ENCODE data around the gene SCRN2. TPM values are rescaled to one million over a fixed set of nuclear protein-coding genes. Genes with fewer than 3 reads are reported as not detected.

SCRN2 gene
- total RNA-seq, 1 donor from 2014 or later = 126 TPM

GRCh38 chr17:47872651-47873161 is 31.6 kb upstream of the SCRN2 start:
- no peaks in the 10 kb centered on the region for H3K36me3 ChIP-seq
- intact Hi-C loops (cut with DNase I) = no loop called here
- H3K4me3 ChIP-seq = no peak overlapping the region
- TF ChIP-seq CTCF (IDR thresholded peaks at IDR 0.05) = no peak
- H3K4me1 ChIP-seq = peaks cover 0 to 6% of the 10 kb centered on the region in 2 donors
- H3K27me3 ChIP-seq = peaks cover 8% of the 10 kb centered on the region
- no peak overlapping the region for H3K27ac ChIP-seq
- H3K9me3 ChIP-seq = no peaks in the 10 kb centered on the region
- DNase-seq (ENCODE audit: low spot score in 2 of 2) = no peak

DNA sequence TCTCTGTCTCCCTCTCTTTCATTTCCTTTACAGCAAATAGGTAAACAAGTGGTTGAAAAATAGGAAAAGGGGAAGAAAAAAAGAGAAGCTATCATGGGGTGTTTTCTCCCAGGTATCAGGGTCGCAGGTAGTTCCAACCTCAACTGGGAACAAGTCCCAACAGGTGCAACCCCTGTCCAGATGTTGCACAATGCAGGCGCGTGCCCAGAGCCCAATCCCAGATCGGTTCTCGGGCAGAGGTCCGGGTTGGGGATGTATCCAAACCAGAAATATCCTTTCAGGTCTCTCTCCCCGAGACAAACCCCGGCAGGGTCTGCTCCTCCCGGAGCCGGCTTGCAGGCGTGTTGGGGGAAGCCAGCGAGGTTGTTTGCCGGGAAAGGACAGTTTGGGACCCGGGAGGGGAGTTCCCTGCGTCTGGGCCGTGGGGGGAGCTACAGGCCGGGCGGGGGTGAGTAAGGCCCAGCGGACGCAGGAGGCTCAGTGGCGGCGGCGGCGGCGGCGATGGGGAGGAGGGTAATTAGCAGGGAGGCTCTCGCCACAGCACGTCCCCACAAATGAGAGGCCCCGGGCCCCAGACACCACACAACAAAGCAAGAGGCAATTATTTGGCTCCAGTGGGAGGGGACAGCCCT is 31.1 kb upstream of the SCRN2 start:
- H3K27me3 ChIP-seq = peaks cover 8% of the 10 kb centered on the region
- no peaks in the 10 kb centered on the region for H3K36me3 ChIP-seq
- intact Hi-C loops (cut with DNase I) = no loop called here
- H3K4me3 ChIP-seq = no peak overlapping the region
- no peak overlapping the region for H3K27ac ChIP-seq
- peaks cover 0 to 6% of the 10 kb centered on the region in 2 donors for H3K4me1 ChIP-seq
- no peak for TF ChIP-seq CTCF (IDR thresholded peaks at IDR 0.05)
- no peak for DNase-seq (ENCODE audit: low spot score in 2 of 2)
- H3K9me3 ChIP-seq = no peaks in the 10 kb centered on the region

DNA sequence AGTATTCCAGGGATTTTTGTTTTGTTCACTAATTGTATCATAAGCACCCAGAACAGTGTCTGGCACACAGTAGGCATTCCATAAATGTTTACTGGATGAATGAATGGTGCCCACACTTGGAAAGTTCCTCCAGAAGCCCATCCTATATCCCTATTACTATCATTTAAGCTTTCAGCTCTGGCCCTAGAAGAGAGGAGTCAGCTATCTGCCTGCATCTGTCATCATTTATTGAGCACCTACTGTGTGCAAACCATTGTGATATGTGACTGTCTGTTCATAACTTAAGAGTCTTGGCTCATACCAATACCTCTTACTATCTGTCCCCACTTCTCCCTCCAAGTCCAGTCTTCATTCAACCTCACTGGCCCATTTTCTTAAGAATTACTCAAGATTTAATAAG is 30.0 kb upstream of the SCRN2 start:
- DNase-seq (ENCODE audit: low spot score in 2 of 2) = no peak
- peaks cover 8% of the 10 kb centered on the region for H3K27me3 ChIP-seq

GRCh38 chr17:47870056-47870455 is 29.0 kb upstream of the SCRN2 start:
- Histone ChIP-seq H3K9me3 (no peaks in the 10 kb centered on the region), H3K36me3 (no peaks in the 10 kb centered on the region), H3K27ac (no peak overlapping the region), H3K27me3 (peaks cover 8% of the 10 kb centered on the region), H3K4me1 (peaks cover 0 to 6% of the 10 kb centered on the region in 2 donors), H3K4me3 (no peak overlapping the region)
- DNase-seq (ENCODE audit: low spot score in 2 of 2) = no peak
- no peak for TF ChIP-seq CTCF (IDR thresholded peaks at IDR 0.05)
- intact Hi-C loops (cut with DNase I) = no loop called here

More for the DNA sequence above, 30.0 kb upstream of the SCRN2 start:
- intact Hi-C loops (cut with DNase I) = no loop called here
- Histone ChIP-seq H3K4me3 (no peak overlapping the region), H3K9me3 (no peaks in the 10 kb centered on the region), H3K36me3 (no peaks in the 10 kb centered on the region), H3K27ac (no peak overlapping the region), H3K4me1 (peaks cover 0 to 6% of the 10 kb centered on the region in 2 donors)
- TF ChIP-seq CTCF (IDR thresholded peaks at IDR 0.05) = no peak

GRCh38 chr17:47869114-47869513 is 28.0 kb upstream of the SCRN2 start:
- H3K4me1 ChIP-seq = peaks cover 0 to 6% of the 10 kb centered on the region in 2 donors
- H3K4me3 ChIP-seq = no peak overlapping the region
- H3K27me3 ChIP-seq = peaks cover 8% of the 10 kb centered on the region
- intact Hi-C loops (cut with DNase I) = no loop called here
- DNase-seq (ENCODE audit: low spot score in 2 of 2) = no peak
- no peak overlapping the region for H3K27ac ChIP-seq
- TF ChIP-seq CTCF (IDR thresholded peaks at IDR 0.05) = no peak
- H3K9me3 ChIP-seq = no peaks in the 10 kb centered on the region
- no peaks in the 10 kb centered on the region for H3K36me3 ChIP-seq

All from ascending aorta (tissue), 2 donors.